ENCODE measurements around the gene RPRD1A. TPM values are rescaled to one million over a fixed set of nuclear protein-coding genes. Genes with fewer than 3 reads are reported as not detected.

Gene RPRD1A
- total and polyA plus RNA-seq, 9 of the 15 experiments (the other 6 are each of a cell fraction or from before 2014, with no cell fraction given) = 30.2 to 142 (median 66.0) TPM

DNA sequence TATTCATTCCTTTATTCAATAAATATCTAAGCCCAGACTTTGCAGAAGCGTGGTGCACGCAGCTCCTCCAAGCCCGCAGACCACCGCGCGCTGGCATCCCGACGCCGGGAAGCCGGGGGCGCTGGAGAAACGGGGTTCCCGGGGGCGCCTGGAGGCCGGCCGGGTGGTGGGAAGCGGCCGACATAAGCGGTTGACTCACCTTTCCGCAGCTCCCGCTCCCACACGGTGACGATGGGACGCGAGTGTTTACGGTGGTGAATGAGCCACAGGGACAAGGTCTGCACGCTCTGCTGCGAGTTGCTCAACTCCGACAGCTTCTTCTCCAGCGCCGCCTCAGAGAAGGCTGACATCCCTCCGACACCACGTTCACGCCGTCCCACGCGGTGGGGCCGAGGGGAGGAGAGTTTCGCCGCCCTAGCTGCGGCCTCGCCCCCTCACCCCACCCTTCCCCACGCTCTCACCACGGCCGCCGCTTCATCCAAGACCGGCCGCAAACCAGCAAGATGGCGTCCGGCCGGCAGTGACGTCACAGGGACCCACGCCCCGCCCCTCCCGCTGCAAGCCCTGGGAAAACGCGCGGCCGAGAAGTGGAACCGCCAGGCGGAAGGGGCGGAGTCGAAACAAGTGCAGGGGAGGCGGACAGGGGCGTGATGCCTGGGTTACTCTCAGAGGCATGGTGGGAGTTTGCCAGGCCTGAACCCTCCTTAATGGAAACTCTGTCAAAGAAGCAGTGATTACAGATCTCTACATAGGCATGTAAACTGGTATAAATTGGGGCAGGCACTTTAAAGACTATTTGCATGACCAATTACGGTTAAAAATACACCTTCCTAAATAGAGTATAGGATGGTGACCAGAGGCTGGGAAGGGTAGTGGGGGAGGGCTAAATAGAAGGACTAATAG lies at the start of gene RPRD1A (continued):
- TF ChIP-seq, protein P1, sequence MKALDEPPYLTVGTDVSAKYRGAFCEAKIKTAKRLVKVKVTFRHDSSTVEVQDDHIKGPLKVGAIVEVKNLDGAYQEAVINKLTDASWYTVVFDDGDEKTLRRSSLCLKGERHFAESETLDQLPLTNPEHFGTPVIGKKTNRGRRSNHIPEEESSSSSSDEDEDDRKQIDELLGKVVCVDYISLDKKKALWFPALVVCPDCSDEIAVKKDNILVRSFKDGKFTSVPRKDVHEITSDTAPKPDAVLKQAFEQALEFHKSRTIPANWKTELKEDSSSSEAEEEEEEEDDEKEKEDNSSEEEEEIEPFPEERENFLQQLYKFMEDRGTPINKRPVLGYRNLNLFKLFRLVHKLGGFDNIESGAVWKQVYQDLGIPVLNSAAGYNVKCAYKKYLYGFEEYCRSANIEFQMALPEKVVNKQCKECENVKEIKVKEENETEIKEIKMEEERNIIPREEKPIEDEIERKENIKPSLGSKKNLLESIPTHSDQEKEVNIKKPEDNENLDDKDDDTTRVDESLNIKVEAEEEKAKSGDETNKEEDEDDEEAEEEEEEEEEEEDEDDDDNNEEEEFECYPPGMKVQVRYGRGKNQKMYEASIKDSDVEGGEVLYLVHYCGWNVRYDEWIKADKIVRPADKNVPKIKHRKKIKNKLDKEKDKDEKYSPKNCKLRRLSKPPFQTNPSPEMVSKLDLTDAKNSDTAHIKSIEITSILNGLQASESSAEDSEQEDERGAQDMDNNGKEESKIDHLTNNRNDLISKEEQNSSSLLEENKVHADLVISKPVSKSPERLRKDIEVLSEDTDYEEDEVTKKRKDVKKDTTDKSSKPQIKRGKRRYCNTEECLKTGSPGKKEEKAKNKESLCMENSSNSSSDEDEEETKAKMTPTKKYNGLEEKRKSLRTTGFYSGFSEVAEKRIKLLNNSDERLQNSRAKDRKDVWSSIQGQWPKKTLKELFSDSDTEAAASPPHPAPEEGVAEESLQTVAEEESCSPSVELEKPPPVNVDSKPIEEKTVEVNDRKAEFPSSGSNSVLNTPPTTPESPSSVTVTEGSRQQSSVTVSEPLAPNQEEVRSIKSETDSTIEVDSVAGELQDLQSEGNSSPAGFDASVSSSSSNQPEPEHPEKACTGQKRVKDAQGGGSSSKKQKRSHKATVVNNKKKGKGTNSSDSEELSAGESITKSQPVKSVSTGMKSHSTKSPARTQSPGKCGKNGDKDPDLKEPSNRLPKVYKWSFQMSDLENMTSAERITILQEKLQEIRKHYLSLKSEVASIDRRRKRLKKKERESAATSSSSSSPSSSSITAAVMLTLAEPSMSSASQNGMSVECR (CRISPR knock-in tag; IDR thresholded peaks at IDR 0.05) = peak; percentile 83; the same call in 1 of the 2 replicates
- TF ChIP-seq, protein P2, sequence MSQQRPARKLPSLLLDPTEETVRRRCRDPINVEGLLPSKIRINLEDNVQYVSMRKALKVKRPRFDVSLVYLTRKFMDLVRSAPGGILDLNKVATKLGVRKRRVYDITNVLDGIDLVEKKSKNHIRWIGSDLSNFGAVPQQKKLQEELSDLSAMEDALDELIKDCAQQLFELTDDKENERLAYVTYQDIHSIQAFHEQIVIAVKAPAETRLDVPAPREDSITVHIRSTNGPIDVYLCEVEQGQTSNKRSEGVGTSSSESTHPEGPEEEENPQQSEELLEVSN (IDR thresholded peaks at IDR 0.05; ENCODE audit: borderline replicate concordance in 1 of 2, extremely low read depth in 1 of 2, insufficient read depth in 1 of 2, insufficient read length in 1 of 2, low read depth in 1 of 2, low read length in 1 of 2, poor library complexity in 1 of 2, severe bottlenecking in 1 of 2) = peak; percentile 29 to 48
- TF ChIP-seq, protein P3, sequence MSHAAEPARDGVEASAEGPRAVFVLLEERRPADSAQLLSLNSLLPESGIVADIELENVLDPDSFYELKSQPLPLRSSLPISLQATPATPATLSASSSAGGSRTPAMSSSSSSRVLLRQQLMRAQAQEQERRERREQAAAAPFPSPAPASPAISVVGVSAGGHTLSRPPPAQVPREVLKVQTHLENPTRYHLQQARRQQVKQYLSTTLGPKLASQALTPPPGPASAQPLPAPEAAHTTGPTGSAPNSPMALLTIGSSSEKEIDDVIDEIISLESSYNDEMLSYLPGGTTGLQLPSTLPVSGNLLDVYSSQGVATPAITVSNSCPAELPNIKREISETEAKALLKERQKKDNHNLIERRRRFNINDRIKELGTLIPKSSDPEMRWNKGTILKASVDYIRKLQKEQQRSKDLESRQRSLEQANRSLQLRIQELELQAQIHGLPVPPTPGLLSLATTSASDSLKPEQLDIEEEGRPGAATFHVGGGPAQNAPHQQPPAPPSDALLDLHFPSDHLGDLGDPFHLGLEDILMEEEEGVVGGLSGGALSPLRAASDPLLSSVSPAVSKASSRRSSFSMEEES (CRISPR knock-in tag; IDR thresholded peaks at IDR 0.05) = no peak
- TF ChIP-seq, protein P4, sequence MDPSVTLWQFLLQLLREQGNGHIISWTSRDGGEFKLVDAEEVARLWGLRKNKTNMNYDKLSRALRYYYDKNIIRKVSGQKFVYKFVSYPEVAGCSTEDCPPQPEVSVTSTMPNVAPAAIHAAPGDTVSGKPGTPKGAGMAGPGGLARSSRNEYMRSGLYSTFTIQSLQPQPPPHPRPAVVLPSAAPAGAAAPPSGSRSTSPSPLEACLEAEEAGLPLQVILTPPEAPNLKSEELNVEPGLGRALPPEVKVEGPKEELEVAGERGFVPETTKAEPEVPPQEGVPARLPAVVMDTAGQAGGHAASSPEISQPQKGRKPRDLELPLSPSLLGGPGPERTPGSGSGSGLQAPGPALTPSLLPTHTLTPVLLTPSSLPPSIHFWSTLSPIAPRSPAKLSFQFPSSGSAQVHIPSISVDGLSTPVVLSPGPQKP (CRISPR knock-in tag; IDR thresholded peaks at IDR 0.05) = no peak
- peak; percentile 3 for TF ChIP-seq ZFP36 (IDR thresholded peaks at IDR 0.05; ENCODE audit: low read depth, low read length, partially characterized antibody)
- TF ChIP-seq, protein P5, sequence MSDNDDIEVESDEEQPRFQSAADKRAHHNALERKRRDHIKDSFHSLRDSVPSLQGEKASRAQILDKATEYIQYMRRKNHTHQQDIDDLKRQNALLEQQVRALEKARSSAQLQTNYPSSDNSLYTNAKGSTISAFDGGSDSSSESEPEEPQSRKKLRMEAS (CRISPR knock-in tag; IDR thresholded peaks at IDR 0.05) = peak; percentile 79
- 0 out of 4 replicates have a peak, but pooled peaks of 1 of the 2 experiments have one; percentile 32 for TF ChIP-seq FOXA3 (CRISPR knock-in tag; conservative IDR thresholded peaks at IDR 0.05 in 1 of 2, IDR thresholded peaks at IDR 0.05 in 1 of 2)
- no peak for TF ChIP-seq MYNN (IDR thresholded peaks at IDR 0.05)
- TF ChIP-seq MYNN (CRISPR knock-in tag; IDR thresholded peaks at IDR 0.05) = no peak; the same call in 1 of the 2 replicates
- no peak for TF ChIP-seq ETV1 (tag; conservative IDR thresholded peaks at IDR 0.05; ENCODE audit: low read depth)
- TF ChIP-seq TBP (optimal IDR thresholded peaks at IDR 0.05; ENCODE audit: low read depth, low read length) = peak; percentile 57
- peak; percentile 77 for TF ChIP-seq KDM5B (IDR thresholded peaks at IDR 0.05; ENCODE audit: insufficient replicate concordance, low read depth, low read length)
- TF ChIP-seq, protein P6, sequence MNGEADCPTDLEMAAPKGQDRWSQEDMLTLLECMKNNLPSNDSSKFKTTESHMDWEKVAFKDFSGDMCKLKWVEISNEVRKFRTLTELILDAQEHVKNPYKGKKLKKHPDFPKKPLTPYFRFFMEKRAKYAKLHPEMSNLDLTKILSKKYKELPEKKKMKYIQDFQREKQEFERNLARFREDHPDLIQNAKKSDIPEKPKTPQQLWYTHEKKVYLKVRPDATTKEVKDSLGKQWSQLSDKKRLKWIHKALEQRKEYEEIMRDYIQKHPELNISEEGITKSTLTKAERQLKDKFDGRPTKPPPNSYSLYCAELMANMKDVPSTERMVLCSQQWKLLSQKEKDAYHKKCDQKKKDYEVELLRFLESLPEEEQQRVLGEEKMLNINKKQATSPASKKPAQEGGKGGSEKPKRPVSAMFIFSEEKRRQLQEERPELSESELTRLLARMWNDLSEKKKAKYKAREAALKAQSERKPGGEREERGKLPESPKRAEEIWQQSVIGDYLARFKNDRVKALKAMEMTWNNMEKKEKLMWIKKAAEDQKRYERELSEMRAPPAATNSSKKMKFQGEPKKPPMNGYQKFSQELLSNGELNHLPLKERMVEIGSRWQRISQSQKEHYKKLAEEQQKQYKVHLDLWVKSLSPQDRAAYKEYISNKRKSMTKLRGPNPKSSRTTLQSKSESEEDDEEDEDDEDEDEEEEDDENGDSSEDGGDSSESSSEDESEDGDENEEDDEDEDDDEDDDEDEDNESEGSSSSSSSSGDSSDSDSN (IDR thresholded peaks at IDR 0.05; ENCODE audit: borderline replicate concordance in 1 of 2, low read depth in 2 of 2, low read length in 2 of 2) = peak; percentile 38 to 63; a peak in 1 of 4 replicates
